ENCODE measurements around the gene BEX3. TPM values are rescaled to one million over a fixed set of nuclear protein-coding genes. Genes with fewer than 3 reads are reported as not detected.

BEX3 gene
- total RNA-seq, 2 experiments from 2014 or later, result not detected

GRCh38 chrX:103376979-103377324, 614 bp downstream of the BEX3 start:
- BruUV-seq (replicated peaks), result no TSS peak
- no peak overlapping the region for H3K4me2 ChIP-seq (ENCODE audit: low read length)
- no peaks in the 10 kb centered on the region for H3K4me1 ChIP-seq (ENCODE audit: insufficient read depth, low read length, poor library complexity, severe bottlenecking)
- H4K20me1 ChIP-seq (ENCODE audit: insufficient read depth, low read length), result no peaks in the 10 kb centered on the region
- no peak overlapping the region for H3K27ac ChIP-seq (ENCODE audit: low read depth, low read length, poor library complexity, severe bottlenecking)
- H2AFZ ChIP-seq (ENCODE audit: low read length), result no peak overlapping the region
- TF ChIP-seq EZH2phosphoT487 (IDR thresholded peaks at IDR 0.05; ENCODE audit: borderline replicate concordance, low read depth, low read length) (no peak), CTCF (conservative IDR thresholded peaks at IDR 0.05; ENCODE audit: low read length) (no peak)
- ChIA-PET POLR2A (no interaction called here), CTCF (ENCODE audit: unreplicated experiment) (no interaction called here)
- no peak overlapping the region for H3K4me3 ChIP-seq (ENCODE audit: low read depth, low read length, poor library complexity, severe bottlenecking)
- no peaks in the 10 kb centered on the region for H3K79me2 ChIP-seq (ENCODE audit: insufficient read depth, low read depth, low read length)
- no peaks in the 10 kb centered on the region for H3K9me3 ChIP-seq (ENCODE audit: low read length)
- intact Hi-C loops (cut with micrococcal nuclease; ENCODE audit: unreplicated experiment), result no loop called here
- no peak for DNase-seq (ENCODE audit: low spot score)
- H3K9me2 ChIP-seq (ENCODE audit: insufficient read depth, low read length), result no peaks in the 10 kb centered on the region
- H3K36me3 ChIP-seq (ENCODE audit: insufficient read depth, low read length), result no peaks in the 10 kb centered on the region

- no peak for DNase-seq (ENCODE audit: low spot score)
- no peak overlapping the region for H3K4me2 ChIP-seq (ENCODE audit: low read length)
- ChIA-PET POLR2A (no interaction called here), CTCF (ENCODE audit: unreplicated experiment) (no interaction called here)
- no peak for TF ChIP-seq CTCF (conservative IDR thresholded peaks at IDR 0.05; ENCODE audit: low read length)
- TF ChIP-seq EZH2phosphoT487 (IDR thresholded peaks at IDR 0.05; ENCODE audit: borderline replicate concordance, low read depth, low read length), result no peak
- no TSS peak for BruUV-seq (replicated peaks)
- H3K36me3 ChIP-seq (ENCODE audit: insufficient read depth, low read length), result no peaks in the 10 kb centered on the region
- H4K20me1 ChIP-seq (ENCODE audit: insufficient read depth, low read length), result no peaks in the 10 kb centered on the region
- intact Hi-C loops (cut with micrococcal nuclease; ENCODE audit: unreplicated experiment), result no loop called here
- no peak overlapping the region for H3K27ac ChIP-seq (ENCODE audit: low read depth, low read length, poor library complexity, severe bottlenecking)
- H3K79me2 ChIP-seq (ENCODE audit: insufficient read depth, low read depth, low read length), result no peaks in the 10 kb centered on the region
- no peak overlapping the region for H3K4me3 ChIP-seq (ENCODE audit: low read depth, low read length, poor library complexity, severe bottlenecking)
- H3K9me2 ChIP-seq (ENCODE audit: insufficient read depth, low read length), result no peaks in the 10 kb centered on the region
- no peaks in the 10 kb centered on the region for H3K9me3 ChIP-seq (ENCODE audit: low read length)
- H3K4me1 ChIP-seq (ENCODE audit: insufficient read depth, low read length, poor library complexity, severe bottlenecking), result no peaks in the 10 kb centered on the region
- no peak overlapping the region for H2AFZ ChIP-seq (ENCODE audit: low read length)
Measured at GRCh38 chrX:103378990-103379389, 2.7 kb downstream of the BEX3 start.

GRCh38 chrX:103382877-103383276, 6.5 kb downstream of the BEX3 start:
- no peaks in the 10 kb centered on the region for H3K79me2 ChIP-seq (ENCODE audit: insufficient read depth, low read depth, low read length)
- H3K4me3 ChIP-seq (ENCODE audit: low read depth, low read length, poor library complexity, severe bottlenecking), result no peak overlapping the region
- no peaks in the 10 kb centered on the region for H4K20me1 ChIP-seq (ENCODE audit: insufficient read depth, low read length)
- no peaks in the 10 kb centered on the region for H3K36me3 ChIP-seq (ENCODE audit: insufficient read depth, low read length)
- no peak overlapping the region for H3K27ac ChIP-seq (ENCODE audit: low read depth, low read length, poor library complexity, severe bottlenecking)
- ChIA-PET POLR2A (no interaction called here), CTCF (ENCODE audit: unreplicated experiment) (no interaction called here)
- intact Hi-C loops (cut with micrococcal nuclease; ENCODE audit: unreplicated experiment), result no loop called here
- no peak for TF ChIP-seq EZH2phosphoT487 (IDR thresholded peaks at IDR 0.05; ENCODE audit: borderline replicate concordance, low read depth, low read length)
- TF ChIP-seq CTCF (conservative IDR thresholded peaks at IDR 0.05; ENCODE audit: low read length), result no peak
- no peak for DNase-seq (ENCODE audit: low spot score)
- no peaks in the 10 kb centered on the region for H3K4me1 ChIP-seq (ENCODE audit: insufficient read depth, low read length, poor library complexity, severe bottlenecking)
- H3K9me2 ChIP-seq (ENCODE audit: insufficient read depth, low read length), result no peaks in the 10 kb centered on the region
- H3K4me2 ChIP-seq (ENCODE audit: low read length), result no peak overlapping the region
- H2AFZ ChIP-seq (ENCODE audit: low read length), result no peak overlapping the region
- no TSS peak for BruUV-seq (replicated peaks)
- no peaks in the 10 kb centered on the region for H3K9me3 ChIP-seq (ENCODE audit: low read length)
